ENCODE results near the gene RIOK3. TPM values are rescaled to one million over a fixed set of nuclear protein-coding genes. Genes with fewer than 3 reads are reported as not detected.

The RIOK3 gene
- total RNA-seq, 1 experiment from 2014 or later, result 19.4 TPM

GRCh38 chr18:23512641-23513040 is 59.6 kb downstream of the RIOK3 start:
- ChIA-PET CTCF (interaction anchor here (1.8 kb wide), 1 partner anchor 14 kb away, joined by 4 read pairs; no protein-coding TSS in a partner anchor), POLR2A (no interaction called here)
- no peak for ATAC-seq
- H3K4me3 Mint-ChIP-seq, result no peak overlapping the region
- no peaks in the 10 kb centered on the region for H3K9me3 Mint-ChIP-seq
- DNase-seq (ENCODE audit: low spot score), result no peak
- H3K27me3 Mint-ChIP-seq (ENCODE audit: low read depth), result no peaks in the 10 kb centered on the region
- no peaks in the 10 kb centered on the region for H3K4me1 Mint-ChIP-seq
- TF ChIP-seq NFE2L1 (CRISPR knock-in tag; IDR thresholded peaks at IDR 0.05) (no peak), CBFB (CRISPR knock-in tag; IDR thresholded peaks at IDR 0.05; ENCODE audit: low read depth) (no peak), PREB (CRISPR knock-in tag; IDR thresholded peaks at IDR 0.05; ENCODE audit: borderline replicate concordance) (no peak), FOXK1 (CRISPR knock-in tag; IDR thresholded peaks at IDR 0.05) (no peak), ZNF263 (CRISPR knock-in tag; IDR thresholded peaks at IDR 0.05; ENCODE audit: low read depth) (no peak), FOXJ3 (CRISPR knock-in tag; IDR thresholded peaks at IDR 0.05; ENCODE audit: borderline replicate concordance) (no peak), OVOL2 (CRISPR knock-in tag; IDR thresholded peaks at IDR 0.05; ENCODE audit: borderline replicate concordance) (no peak), CREB1 (CRISPR knock-in tag; IDR thresholded peaks at IDR 0.05) (no peak), ATF1 (CRISPR knock-in tag; IDR thresholded peaks at IDR 0.05) (no peak), ZNF232 (CRISPR knock-in tag; IDR thresholded peaks at IDR 0.05) (no peak), MYBL2 (CRISPR knock-in tag; IDR thresholded peaks at IDR 0.05) (no peak), PRRX2 (CRISPR knock-in tag; IDR thresholded peaks at IDR 0.05) (no peak), NFYB (CRISPR knock-in tag; conservative IDR thresholded peaks at IDR 0.05; ENCODE audit: low read depth) (no peak), IRF2 (CRISPR knock-in tag; IDR thresholded peaks at IDR 0.05; ENCODE audit: borderline replicate concordance, low read depth) (no peak), ZNF396 (CRISPR knock-in tag; IDR thresholded peaks at IDR 0.05; ENCODE audit: borderline replicate concordance) (no peak), MXD4 (CRISPR knock-in tag; IDR thresholded peaks at IDR 0.05; ENCODE audit: borderline replicate concordance) (no peak)
- peaks cover 29% of the 10 kb centered on the region for H3K36me3 Mint-ChIP-seq
- H3K27ac Mint-ChIP-seq, result no peak overlapping the region

DNA sequence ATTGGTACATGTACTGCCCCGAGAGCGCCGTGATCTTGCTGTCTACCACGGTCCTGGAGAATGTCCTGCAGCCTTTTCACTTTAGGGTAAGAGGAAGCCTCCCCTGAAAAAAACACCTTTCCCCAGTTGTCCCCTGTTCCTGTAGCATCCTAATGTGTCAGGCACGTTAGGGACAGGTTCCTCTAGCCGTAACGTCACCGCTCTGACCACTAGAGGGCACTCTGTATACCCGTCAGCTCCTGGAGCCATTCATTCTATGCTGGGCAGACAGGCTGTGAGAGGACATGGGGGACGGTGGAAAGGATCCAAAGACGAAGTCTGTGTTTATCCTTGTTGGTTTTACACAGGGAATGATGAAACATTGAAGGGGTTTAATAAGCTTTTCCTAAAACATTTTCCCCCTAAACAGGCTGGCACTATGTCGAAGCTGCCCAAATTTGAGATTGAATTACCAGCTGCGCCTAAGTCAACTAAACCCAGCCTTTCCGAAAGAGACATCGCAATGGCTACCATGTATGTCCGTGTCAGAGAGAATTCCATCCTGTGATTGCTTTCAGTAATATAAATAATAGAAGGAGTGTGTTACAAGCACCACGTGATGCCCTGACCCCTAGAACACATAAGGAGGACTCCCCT is 62.9 kb downstream of the RIOK3 start:
- peak; percentile 99 for ATAC-seq
- Mint-ChIP-seq H3K27ac (no peak overlapping the region), H3K36me3 (peaks cover 39% of the 10 kb centered on the region), H3K4me1 (no peaks in the 10 kb centered on the region), H3K4me3 (no peak overlapping the region), H3K27me3 (ENCODE audit: low read depth) (no peaks in the 10 kb centered on the region), H3K9me3 (no peaks in the 10 kb centered on the region)
- DNase-seq (ENCODE audit: low spot score), result peak; percentile 85
- ChIA-PET POLR2A (no interaction called here), CTCF (interaction anchor here (0.6 to 2.8 kb wide), 12 partner anchors 10 to 717 kb away, joined by 3 to 17 read pairs (median 3); partner anchors contain the start of gene RMC1)
- TF ChIP-seq, protein P1, sequence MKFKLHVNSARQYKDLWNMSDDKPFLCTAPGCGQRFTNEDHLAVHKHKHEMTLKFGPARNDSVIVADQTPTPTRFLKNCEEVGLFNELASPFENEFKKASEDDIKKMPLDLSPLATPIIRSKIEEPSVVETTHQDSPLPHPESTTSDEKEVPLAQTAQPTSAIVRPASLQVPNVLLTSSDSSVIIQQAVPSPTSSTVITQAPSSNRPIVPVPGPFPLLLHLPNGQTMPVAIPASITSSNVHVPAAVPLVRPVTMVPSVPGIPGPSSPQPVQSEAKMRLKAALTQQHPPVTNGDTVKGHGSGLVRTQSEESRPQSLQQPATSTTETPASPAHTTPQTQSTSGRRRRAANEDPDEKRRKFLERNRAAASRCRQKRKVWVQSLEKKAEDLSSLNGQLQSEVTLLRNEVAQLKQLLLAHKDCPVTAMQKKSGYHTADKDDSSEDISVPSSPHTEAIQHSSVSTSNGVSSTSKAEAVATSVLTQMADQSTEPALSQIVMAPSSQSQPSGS (CRISPR knock-in tag; IDR thresholded peaks at IDR 0.05; ENCODE audit: borderline replicate concordance, low read depth), result no peak
- TF ChIP-seq CTCF (IDR thresholded peaks at IDR 0.05), result peak; percentile 71

DNA sequence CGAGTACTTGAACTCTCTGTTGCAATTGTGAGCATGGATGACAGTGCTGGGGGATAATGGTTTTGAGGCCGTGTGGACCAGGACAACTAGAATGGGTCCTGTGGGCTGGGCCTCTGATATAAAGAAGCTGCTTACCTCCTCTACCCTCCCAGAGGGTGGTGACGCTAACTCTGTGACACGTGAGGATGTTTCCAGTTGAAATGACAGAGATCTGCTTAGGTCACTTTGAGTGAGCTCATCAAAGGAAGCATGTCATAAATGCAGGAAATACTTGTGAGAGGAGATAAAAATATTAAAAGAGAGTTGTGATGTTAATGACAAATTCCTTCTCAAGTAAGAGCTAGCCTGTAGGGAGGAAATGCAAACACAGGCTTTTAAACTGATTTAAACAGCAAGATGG is 66.6 kb downstream of the RIOK3 start:
- DNase-seq (ENCODE audit: low spot score) (no peak), ATAC-seq (no peak)
- H3K9me3 Mint-ChIP-seq, result no peaks in the 10 kb centered on the region
- no peaks in the 10 kb centered on the region for H3K4me1 Mint-ChIP-seq
- H3K4me3 Mint-ChIP-seq, result no peak overlapping the region
- H3K27ac Mint-ChIP-seq, result no peak overlapping the region
- H3K36me3 Mint-ChIP-seq, result peaks cover 58% of the 10 kb centered on the region
- ChIA-PET CTCF (interaction anchor here (0.8 to 0.9 kb wide), 2 partner anchors 12 to 21 kb away, joined by 3 read pairs; no protein-coding TSS in a partner anchor), POLR2A (no interaction called here)
- H3K27me3 Mint-ChIP-seq (ENCODE audit: low read depth), result no peaks in the 10 kb centered on the region
- TF ChIP-seq, protein P2, sequence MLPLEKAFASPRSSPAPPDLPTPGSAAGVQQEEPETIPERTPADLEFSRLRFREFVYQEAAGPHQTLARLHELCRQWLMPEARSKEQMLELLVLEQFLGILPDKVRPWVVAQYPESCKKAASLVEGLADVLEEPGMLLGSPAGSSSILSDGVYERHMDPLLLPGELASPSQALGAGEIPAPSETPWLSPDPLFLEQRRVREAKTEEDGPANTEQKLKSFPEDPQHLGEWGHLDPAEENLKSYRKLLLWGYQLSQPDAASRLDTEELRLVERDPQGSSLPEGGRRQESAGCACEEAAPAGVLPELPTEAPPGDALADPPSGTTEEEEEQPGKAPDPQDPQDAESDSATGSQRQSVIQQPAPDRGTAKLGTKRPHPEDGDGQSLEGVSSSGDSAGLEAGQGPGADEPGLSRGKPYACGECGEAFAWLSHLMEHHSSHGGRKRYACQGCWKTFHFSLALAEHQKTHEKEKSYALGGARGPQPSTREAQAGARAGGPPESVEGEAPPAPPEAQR (CRISPR knock-in tag; IDR thresholded peaks at IDR 0.05), result no peak
- no peak for TF ChIP-seq TEAD1 (CRISPR knock-in tag; IDR thresholded peaks at IDR 0.05)
- TF ChIP-seq, protein P3, sequence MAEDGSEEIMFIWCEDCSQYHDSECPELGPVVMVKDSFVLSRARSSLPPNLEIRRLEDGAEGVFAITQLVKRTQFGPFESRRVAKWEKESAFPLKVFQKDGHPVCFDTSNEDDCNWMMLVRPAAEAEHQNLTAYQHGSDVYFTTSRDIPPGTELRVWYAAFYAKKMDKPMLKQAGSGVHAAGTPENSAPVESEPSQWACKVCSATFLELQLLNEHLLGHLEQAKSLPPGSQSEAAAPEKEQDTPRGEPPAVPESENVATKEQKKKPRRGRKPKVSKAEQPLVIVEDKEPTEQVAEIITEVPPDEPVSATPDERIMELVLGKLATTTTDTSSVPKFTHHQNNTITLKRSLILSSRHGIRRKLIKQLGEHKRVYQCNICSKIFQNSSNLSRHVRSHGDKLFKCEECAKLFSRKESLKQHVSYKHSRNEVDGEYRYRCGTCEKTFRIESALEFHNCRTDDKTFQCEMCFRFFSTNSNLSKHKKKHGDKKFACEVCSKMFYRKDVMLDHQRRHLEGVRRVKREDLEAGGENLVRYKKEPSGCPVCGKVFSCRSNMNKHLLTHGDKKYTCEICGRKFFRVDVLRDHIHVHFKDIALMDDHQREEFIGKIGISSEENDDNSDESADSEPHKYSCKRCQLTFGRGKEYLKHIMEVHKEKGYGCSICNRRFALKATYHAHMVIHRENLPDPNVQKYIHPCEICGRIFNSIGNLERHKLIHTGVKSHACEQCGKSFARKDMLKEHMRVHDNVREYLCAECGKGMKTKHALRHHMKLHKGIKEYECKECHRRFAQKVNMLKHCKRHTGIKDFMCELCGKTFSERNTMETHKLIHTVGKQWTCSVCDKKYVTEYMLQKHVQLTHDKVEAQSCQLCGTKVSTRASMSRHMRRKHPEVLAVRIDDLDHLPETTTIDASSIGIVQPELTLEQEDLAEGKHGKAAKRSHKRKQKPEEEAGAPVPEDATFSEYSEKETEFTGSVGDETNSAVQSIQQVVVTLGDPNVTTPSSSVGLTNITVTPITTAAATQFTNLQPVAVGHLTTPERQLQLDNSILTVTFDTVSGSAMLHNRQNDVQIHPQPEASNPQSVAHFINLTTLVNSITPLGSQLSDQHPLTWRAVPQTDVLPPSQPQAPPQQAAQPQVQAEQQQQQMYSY (CRISPR knock-in tag; IDR thresholded peaks at IDR 0.05), result no peak
